Fibroblast of lung (primary cell): Measurements from ENCODE around the gene CCDC158.

ENCODE experiments used
- EZH2 ChIP-seq: IDR thresholded peaks from 2 replicates; pipeline ENCODE4 v1.5.1; 2012; ENCODE audit warnings: low read length, control low read depth, mild to moderate bottlenecking; ENCODE audit errors: missing control alignments
- TF ChIP-seq, protein P1 (sequence below), 2 donors: IDR thresholded peaks in 1 of 2; conservative IDR thresholded peaks in 1 of 2; 1 replicate in 1 of 2; 2 replicates in 1 of 2; pipeline ENCODE4 v1.5.1; 2011 to 2012; ENCODE audit warnings: low read length in 2 of 2, control low read depth in 1 of 2, inconsistent platforms in 1 of 2, low read depth in 1 of 2, mild to moderate bottlenecking in 1 of 2

DNA sequence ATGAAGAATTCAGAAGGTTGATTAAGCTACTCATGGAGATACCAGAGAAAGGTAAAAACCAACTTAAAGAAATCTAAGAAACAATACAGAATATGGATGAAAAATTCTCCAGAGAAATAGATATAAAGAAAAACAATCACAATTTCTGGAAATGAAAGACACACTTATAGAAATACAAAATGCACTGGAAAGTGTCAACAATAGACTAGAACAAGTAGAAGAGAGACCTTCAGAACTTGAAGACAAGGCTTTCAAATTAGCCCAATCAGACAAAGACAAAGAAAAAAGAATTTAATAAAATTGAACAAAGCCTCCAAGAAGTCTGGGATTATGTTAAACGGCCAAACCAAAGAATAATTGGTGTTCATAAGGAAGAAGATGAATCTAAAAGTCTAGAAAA, 104.8 kb downstream of the CCDC158 start:
- TF ChIP-seq, protein P1, sequence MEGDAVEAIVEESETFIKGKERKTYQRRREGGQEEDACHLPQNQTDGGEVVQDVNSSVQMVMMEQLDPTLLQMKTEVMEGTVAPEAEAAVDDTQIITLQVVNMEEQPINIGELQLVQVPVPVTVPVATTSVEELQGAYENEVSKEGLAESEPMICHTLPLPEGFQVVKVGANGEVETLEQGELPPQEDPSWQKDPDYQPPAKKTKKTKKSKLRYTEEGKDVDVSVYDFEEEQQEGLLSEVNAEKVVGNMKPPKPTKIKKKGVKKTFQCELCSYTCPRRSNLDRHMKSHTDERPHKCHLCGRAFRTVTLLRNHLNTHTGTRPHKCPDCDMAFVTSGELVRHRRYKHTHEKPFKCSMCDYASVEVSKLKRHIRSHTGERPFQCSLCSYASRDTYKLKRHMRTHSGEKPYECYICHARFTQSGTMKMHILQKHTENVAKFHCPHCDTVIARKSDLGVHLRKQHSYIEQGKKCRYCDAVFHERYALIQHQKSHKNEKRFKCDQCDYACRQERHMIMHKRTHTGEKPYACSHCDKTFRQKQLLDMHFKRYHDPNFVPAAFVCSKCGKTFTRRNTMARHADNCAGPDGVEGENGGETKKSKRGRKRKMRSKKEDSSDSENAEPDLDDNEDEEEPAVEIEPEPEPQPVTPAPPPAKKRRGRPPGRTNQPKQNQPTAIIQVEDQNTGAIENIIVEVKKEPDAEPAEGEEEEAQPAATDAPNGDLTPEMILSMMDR (conservative IDR thresholded peaks at IDR 0.05 in 1 of 2, IDR thresholded peaks at IDR 0.05 in 1 of 2; ENCODE audit: low read depth in 1 of 2, low read length in 2 of 2): no peak
- TF ChIP-seq EZH2: no peak
